ENCODE measurements around the gene FARS2.
"Not testable (repeated sequence)": the region's sequence is repeated elsewhere in the genome, so short reads cannot be mapped to it uniquely, and the experiment has no call there.

Gene FARS2

GRCh38 chr6:5681480-5681879 is 420.2 kb downstream of the FARS2 start:
- Mint-ChIP-seq H3K27ac (peak overlapping the region; percentile 86), H3K36me3 (ENCODE audit: low read depth) (peaks cover 6% of the 10 kb centered on the region), H3K4me1 (peaks cover 69% of the 10 kb centered on the region), H3K4me3 (peak overlapping the region; percentile 3), H3K27me3 (ENCODE audit: low read depth, poor library complexity) (peaks cover 6% of the 10 kb centered on the region), H3K9me3 (peaks cover 4% of the 10 kb centered on the region)
- TF ChIP-seq CTCF (IDR thresholded peaks at IDR 0.05) = no peak
- DNase-seq = no peak

GRCh38 chr6:5682530-5682929 is 421.2 kb downstream of the FARS2 start:
- peaks cover 63% of the 10 kb centered on the region for H3K4me1 Mint-ChIP-seq
- H3K4me3 Mint-ChIP-seq = no peak overlapping the region
- H3K9me3 Mint-ChIP-seq = peaks cover 15% of the 10 kb centered on the region
- H3K27ac Mint-ChIP-seq = peak overlapping the region; percentile 67
- peaks cover 6% of the 10 kb centered on the region for H3K36me3 Mint-ChIP-seq (ENCODE audit: low read depth)
- peaks cover 6% of the 10 kb centered on the region for H3K27me3 Mint-ChIP-seq (ENCODE audit: low read depth, poor library complexity)
- TF ChIP-seq CTCF (IDR thresholded peaks at IDR 0.05) = no peak
- DNase-seq = no peak

- Mint-ChIP-seq H3K9me3 (peaks cover 27% of the 10 kb centered on the region), H3K4me1 (peaks cover 51% of the 10 kb centered on the region)
- not testable (repeated sequence) for H3K27me3 Mint-ChIP-seq (ENCODE audit: low read depth, poor library complexity); H3K4me3 Mint-ChIP-seq; H3K36me3 Mint-ChIP-seq (ENCODE audit: low read depth); H3K27ac Mint-ChIP-seq; DNase-seq
These were observed 422.4 kb downstream of the FARS2 start for GRCh38 chr6:5683747-5684146.

- TF ChIP-seq CTCF (IDR thresholded peaks at IDR 0.05) = no peak
- no peak overlapping the region for H3K4me3 Mint-ChIP-seq
- peaks cover 6% of the 10 kb centered on the region for H3K27me3 Mint-ChIP-seq (ENCODE audit: low read depth, poor library complexity)
- peaks cover 43% of the 10 kb centered on the region for H3K4me1 Mint-ChIP-seq
- peak overlapping the region; percentile 11 for H3K27ac Mint-ChIP-seq
- DNase-seq = no peak
- peaks cover 11% of the 10 kb centered on the region for H3K36me3 Mint-ChIP-seq (ENCODE audit: low read depth)
- H3K9me3 Mint-ChIP-seq = peaks cover 31% of the 10 kb centered on the region
These were observed 423.2 kb downstream of the FARS2 start for GRCh38 chr6:5684320-5685053.

GRCh38 chr6:5693225-5694145 is 432.2 kb downstream of the FARS2 start:
- peaks cover 54% of the 10 kb centered on the region for H3K9me3 Mint-ChIP-seq
- H3K27ac Mint-ChIP-seq = no peak overlapping the region
- TF ChIP-seq CTCF (IDR thresholded peaks at IDR 0.05) = no peak
- H3K36me3 Mint-ChIP-seq (ENCODE audit: low read depth) = peaks cover 49% of the 10 kb centered on the region
- peaks cover 28% of the 10 kb centered on the region for H3K4me1 Mint-ChIP-seq
- H3K4me3 Mint-ChIP-seq = no peak overlapping the region
- DNase-seq = no peak
- no peaks in the 10 kb centered on the region for H3K27me3 Mint-ChIP-seq (ENCODE audit: low read depth, poor library complexity)
